HepG2 (cell line): ENCODE results near the gene HSFX1. TPM values are rescaled to one million over a fixed set of nuclear protein-coding genes. Genes with fewer than 3 reads are reported as not detected.

Source experiments
- ATAC-seq: fragments of 200-7000 bp; cut with Tn5 transposase; 3 replicates; pipeline ENCODE4 v1.9.1; 2020; ENCODE audit warnings: mild to moderate bottlenecking, moderate library complexity
- BruUV-seq: library from RNA; stranded (reverse); fragments of 400-500 nt; replicated peaks from 2 replicates; lab custom pipeline; 2021; lab: Mats Ljungman, UMichigan
- CTCF ChIA-PET: fragments of 300-600 bp; formaldehyde crosslinking; extraction: SDS; loops from one replicate; lab custom pipeline; 2021; ENCODE audit warnings: low total read pairs, inconsistent platforms, low intra/inter-chr PET ratio; lab: Yijun Ruan, JAX
- POLR2A ChIA-PET: fragments of 350-600 bp; sonication (Branson Sonifier 250); formaldehyde crosslinking; loops from one replicate; lab custom pipeline; 2020; ENCODE audit warnings: antibody characterized with exemption, inconsistent platforms; lab: Yijun Ruan, JAX
- DNase-seq: peaks from one replicate; pipeline ENCODE4 v3.0.0-alpha.2; 2015; ENCODE audit warnings: low spot score
- FAIRE-seq: peaks from 3 replicates; lab custom pipeline; 2011; peaks lifted over from hg19 to GRCh38; lab: Jason Lieb, UNC
- H2AFZ ChIP-seq: one replicate; pipeline ENCODE4 v1.6.1; 2011; ENCODE audit warnings: low read length, inconsistent platforms
- H3K27ac ChIP-seq: fragments of 300-600 bp; 3 replicates; pipeline ENCODE4 v1.8.0; 2011; ENCODE audit warnings: mixed run types, mild to moderate bottlenecking, mixed read lengths, low read length, inconsistent platforms; ENCODE audit not compliant: insufficient read depth; ENCODE audit errors: extremely low read length
- H3K27me3 ChIP-seq, 2 experiments: fragments of 200-600 bp in 1 of 2; 2 replicates in 1 of 2; 3 replicates in 1 of 2; pipeline versions ENCODE4 v1.6.0 to v1.8.0; 2011; ENCODE audit warnings: low read length in 2 of 2, mild to moderate bottlenecking in 2 of 2, moderate library complexity in 2 of 2, inconsistent platforms in 1 of 2; ENCODE audit not compliant: insufficient read depth in 2 of 2, control insufficient read depth in 1 of 2
- H3K36me3 ChIP-seq, 2 experiments: fragments of 200-600 bp in 1 of 2; replicated peaks in 1 of 2; 2 replicates in 1 of 2; 3 replicates in 1 of 2; pipeline versions ENCODE4 v1.5.1 to v1.8.0; 2011; ENCODE audit warnings: low read length in 2 of 2, inconsistent platforms in 1 of 2; ENCODE audit not compliant: insufficient read depth in 2 of 2, control insufficient read depth in 1 of 2
- H3K4me1 ChIP-seq: 2 replicates; pipeline ENCODE4 v1.5.1; 2012; ENCODE audit warnings: low read length, inconsistent platforms; ENCODE audit not compliant: insufficient read depth
- H3K4me2 ChIP-seq: 2 replicates; pipeline ENCODE4 v1.6.0; 2011; ENCODE audit warnings: low read depth, low read length, inconsistent platforms
- H3K4me3 ChIP-seq, 3 experiments: fragments of 200-600 bp in 1 of 3; sonication (generic), shearing (Covaris generic) in 1 of 3; replicated peaks in 1 of 3; 2 replicates each; pipeline ENCODE4 v1.5.1; 2011 to 2016; ENCODE audit warnings: low read length in 3 of 3, inconsistent platforms in 2 of 3, low read depth in 2 of 3, mild to moderate bottlenecking in 2 of 3, control low read depth in 1 of 3, mixed read lengths in 1 of 3; ENCODE audit not compliant: insufficient read depth in 1 of 3
- H3K79me2 ChIP-seq: one replicate; pipeline ENCODE4 v1.6.1; 2011; ENCODE audit warnings: low read length, inconsistent platforms; ENCODE audit not compliant: insufficient read depth
- H3K9ac ChIP-seq: 2 replicates; pipeline ENCODE4 v1.6.0; 2011; ENCODE audit warnings: mild to moderate bottlenecking, low read depth, low read length, inconsistent platforms; ENCODE audit not compliant: insufficient read depth
- H3K9me3 ChIP-seq: 2 replicates; pipeline ENCODE4 v1.5.1; 2012; ENCODE audit warnings: mild to moderate bottlenecking, low read length
- H4K20me1 ChIP-seq: 2 replicates; pipeline ENCODE4 v1.6.0; 2011; ENCODE audit warnings: inconsistent platforms, mild to moderate bottlenecking, low read length, moderate library complexity; ENCODE audit not compliant: insufficient read depth
- MBNL3 ChIP-seq: fragments of 250-450 bp; sonication (Bioruptor Pico); conservative IDR thresholded peaks from 2 replicates; pipeline ENCODE4 v1.8.0; 2022; ENCODE audit warnings: mild to moderate bottlenecking, inconsistent platforms
- MXI1 ChIP-seq: IDR thresholded peaks from 3 replicates; pipeline ENCODE4 v1.6.1; 2012; ENCODE audit warnings: low read depth, low read length, inconsistent platforms, borderline replicate concordance
- RBAK ChIP-seq: sonication (generic); formaldehyde crosslinking; IDR thresholded peaks from 2 replicates; pipeline ENCODE4 v1.5.1; 2020; ENCODE audit warnings: mild to moderate bottlenecking, missing genetic modification reagents
- TEAD2 ChIP-seq: sonication (generic); formaldehyde crosslinking; IDR thresholded peaks from 2 replicates; pipeline ENCODE4 v1.9.0; 2021; ENCODE audit warnings: missing genetic modification reagents
- TP53 ChIP-seq: sonication (generic); formaldehyde crosslinking; conservative IDR thresholded peaks from 2 replicates; pipeline ENCODE4 v1.4.0; 2020; ENCODE audit warnings: missing genetic modification reagents
- ZKSCAN5 ChIP-seq: sonication (generic); formaldehyde crosslinking; IDR thresholded peaks from 2 replicates; pipeline ENCODE4 v1.5.1; 2020; ENCODE audit warnings: mild to moderate bottlenecking, missing genetic modification reagents
- ZNF329 ChIP-seq: sonication (generic); formaldehyde crosslinking; IDR thresholded peaks from 2 replicates; pipeline ENCODE4 v1.9.0; 2021; ENCODE audit warnings: low read depth, mild to moderate bottlenecking, missing genetic modification reagents
- WGBS: methylation state at CpG from one replicate; pipeline ENCODE4 v1.1.6; 2017; ENCODE audit warnings: low lambda C conversion rate; 5-methylcytosine and 5-hydroxymethylcytosine counted together
- in situ Hi-C: cut with HindIII; loops from 2 replicates; pipeline ENCODE4 v1.10.0; 2017; ENCODE audit warnings: low pct_unique_long_range_greater_than_20kb; ENCODE audit not compliant: extremely low pct_ligation_motif_present
- intact Hi-C: fragments of 100-400 bp; cut with micrococcal nuclease; formaldehyde crosslinking; loops from one replicate; pipeline ENCODE4 v1.10.0; 2022; ENCODE audit not compliant: unreplicated experiment
- polyA plus RNA-seq, 8 experiments: library from polyadenylated mRNA; depleted of rRNA in 3 of 8; stranded (reverse) in 7 of 8; unstranded in 1 of 8; fragments of >200 nt; fragmentation: Illumina TruSeq in 4 of 8; extraction: Trizol in 4 of 8; gene quantifications; 2 replicates each; pipeline versions ENCODE4 v1.2.1 to v1.2.3, GENCODE V29; 2011 to 2016; ENCODE audit warnings: low read depth in 4 of 8, missing spikeins in 1 of 8, mixed read lengths in 1 of 8; ENCODE audit not compliant: insufficient read depth in 1 of 8
- total RNA-seq, 5 experiments: library from RNA; depleted of rRNA; stranded (reverse); fragments of >200 nt; fragmentation: Illumina TruSeq; extraction: Trizol; gene quantifications; 2 replicates each; pipeline ENCODE4 v1.2.3, GENCODE V29; 2016; ENCODE audit warnings: low read depth in 1 of 5
- TF ChIP-seq, protein P1 (sequence below): IDR thresholded peaks from 2 replicates; pipeline ENCODE4 v1.6.1; 2016; ENCODE audit warnings: missing compliant biosample characterization, missing genetic modification reagents, borderline replicate concordance
- TF ChIP-seq, protein P2 (sequence below): sonication (generic); formaldehyde crosslinking; IDR thresholded peaks from 2 replicates; pipeline ENCODE4 v1.5.1; 2020; ENCODE audit warnings: missing genetic modification reagents, mild to moderate bottlenecking, borderline replicate concordance

HSFX1 gene
- total and polyA plus RNA-seq, 2 of the 13 experiments (the other 11 are each of a cell fraction or from before 2014, with no cell fraction given) = 0.08 to 0.09 TPM

DNA sequence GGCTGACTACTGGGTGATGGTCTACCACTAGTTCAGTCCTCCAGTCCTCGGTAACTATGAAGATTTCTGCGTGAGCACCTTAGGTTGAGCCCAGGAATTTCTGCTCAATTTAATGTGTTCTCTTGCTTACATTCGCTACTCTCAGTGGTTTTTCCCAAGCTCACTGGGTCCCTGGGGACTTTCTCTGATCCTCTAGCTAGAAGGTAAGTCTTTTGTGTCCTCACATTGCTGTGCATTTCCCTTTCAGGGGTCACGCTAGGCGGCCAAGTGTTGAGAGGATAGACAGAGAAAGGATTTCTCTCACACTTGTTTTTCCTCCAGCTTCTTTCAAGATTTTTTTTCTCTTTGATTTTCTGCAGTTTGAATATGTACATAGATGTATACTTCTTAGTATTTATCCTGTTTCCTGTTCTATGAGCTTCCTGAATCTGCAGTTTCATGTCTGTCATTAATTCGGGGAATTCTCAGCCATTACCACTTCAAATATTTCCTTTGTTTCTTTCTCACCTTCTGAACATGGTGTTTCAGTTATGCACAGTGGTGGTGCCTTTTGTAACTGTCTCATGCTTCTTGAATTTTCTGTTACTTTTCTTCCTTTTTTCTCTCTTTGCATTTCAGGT lies 25.3 kb downstream of the HSFX1 start:
- Histone ChIP-seq H3K9me3 (no peaks in the 10 kb centered on the region), H3K4me1 (no peaks in the 10 kb centered on the region), H2AFZ (no peak overlapping the region), H3K27ac (no peak overlapping the region), H3K9ac (no peak overlapping the region), H3K36me3 (no peaks in the 10 kb centered on the region), H3K27me3 (peaks cover 0 to 1% of the 10 kb centered on the region in 2 experiments; a peak in 1 of 5 replicates), H3K4me3 (no peak overlapping the region), H3K79me2 (no peaks in the 10 kb centered on the region), H4K20me1 (no peaks in the 10 kb centered on the region), H3K4me2 (no peak overlapping the region)
- ChIA-PET CTCF (no interaction called here), POLR2A (no interaction called here)
- no TSS peak for BruUV-seq
- DNase-seq (no peak), ATAC-seq (no peak), FAIRE-seq (no peak)
- 9% methylated on average over 4 of the region's 6 CpGs for WGBS
- TF ChIP-seq TEAD2 (CRISPR knock-in tag) (no peak), MBNL3 (no peak), RBAK (CRISPR knock-in tag) (no peak), TP53 (CRISPR knock-in tag) (no peak), ZKSCAN5 (CRISPR knock-in tag) (no peak), MXI1 (no peak), ZNF329 (CRISPR knock-in tag) (no peak)
- TF ChIP-seq, protein P1, sequence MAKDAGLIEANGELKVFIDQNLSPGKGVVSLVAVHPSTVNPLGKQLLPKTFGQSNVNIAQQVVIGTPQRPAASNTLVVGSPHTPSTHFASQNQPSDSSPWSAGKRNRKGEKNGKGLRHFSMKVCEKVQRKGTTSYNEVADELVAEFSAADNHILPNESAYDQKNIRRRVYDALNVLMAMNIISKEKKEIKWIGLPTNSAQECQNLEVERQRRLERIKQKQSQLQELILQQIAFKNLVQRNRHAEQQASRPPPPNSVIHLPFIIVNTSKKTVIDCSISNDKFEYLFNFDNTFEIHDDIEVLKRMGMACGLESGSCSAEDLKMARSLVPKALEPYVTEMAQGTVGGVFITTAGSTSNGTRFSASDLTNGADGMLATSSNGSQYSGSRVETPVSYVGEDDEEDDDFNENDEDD (CRISPR knock-in tag) = no peak
- TF ChIP-seq, protein P2, sequence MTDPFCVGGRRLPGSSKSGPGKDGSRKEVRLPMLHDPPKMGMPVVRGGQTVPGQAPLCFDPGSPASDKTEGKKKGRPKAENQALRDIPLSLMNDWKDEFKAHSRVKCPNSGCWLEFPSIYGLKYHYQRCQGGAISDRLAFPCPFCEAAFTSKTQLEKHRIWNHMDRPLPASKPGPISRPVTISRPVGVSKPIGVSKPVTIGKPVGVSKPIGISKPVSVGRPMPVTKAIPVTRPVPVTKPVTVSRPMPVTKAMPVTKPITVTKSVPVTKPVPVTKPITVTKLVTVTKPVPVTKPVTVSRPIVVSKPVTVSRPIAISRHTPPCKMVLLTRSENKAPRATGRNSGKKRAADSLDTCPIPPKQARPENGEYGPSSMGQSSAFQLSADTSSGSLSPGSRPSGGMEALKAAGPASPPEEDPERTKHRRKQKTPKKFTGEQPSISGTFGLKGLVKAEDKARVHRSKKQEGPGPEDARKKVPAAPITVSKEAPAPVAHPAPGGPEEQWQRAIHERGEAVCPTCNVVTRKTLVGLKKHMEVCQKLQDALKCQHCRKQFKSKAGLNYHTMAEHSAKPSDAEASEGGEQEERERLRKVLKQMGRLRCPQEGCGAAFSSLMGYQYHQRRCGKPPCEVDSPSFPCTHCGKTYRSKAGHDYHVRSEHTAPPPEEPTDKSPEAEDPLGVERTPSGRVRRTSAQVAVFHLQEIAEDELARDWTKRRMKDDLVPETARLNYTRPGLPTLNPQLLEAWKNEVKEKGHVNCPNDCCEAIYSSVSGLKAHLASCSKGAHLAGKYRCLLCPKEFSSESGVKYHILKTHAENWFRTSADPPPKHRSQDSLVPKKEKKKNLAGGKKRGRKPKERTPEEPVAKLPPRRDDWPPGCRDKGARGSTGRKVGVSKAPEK (CRISPR knock-in tag) = no peak
- in situ Hi-C loops (no loop called here), intact Hi-C loops (no loop called here)
